WERI-Rb-1 (cell line): ENCODE measurements around the gene MROH8.
"Not testable (repeated sequence)": the region's sequence is repeated elsewhere in the genome, so short reads cannot be mapped to it uniquely, and the experiment has no call there.

ENCODE experiments used
- DNase-seq: peaks from one replicate; pipeline ENCODE4 v3.0.0-alpha.2; 2020
- H3K27ac ChIP-seq: fragments of 250-450 bp; sonication (Bioruptor Pico); 2 replicates; pipeline ENCODE4 v1.5.1; 2020; ENCODE audit warnings: mild to moderate bottlenecking, moderate library complexity
- H3K27me3 ChIP-seq: fragments of 250-450 bp; sonication (Bioruptor Pico); 2 replicates; pipeline ENCODE4 v1.5.1; 2021; ENCODE audit warnings: mild to moderate bottlenecking, low read depth, moderate library complexity; ENCODE audit not compliant: insufficient read depth, severe bottlenecking
- H3K36me3 ChIP-seq: fragments of 250-450 bp; sonication (Bioruptor Pico); 2 replicates; pipeline ENCODE4 v1.5.1; 2020; ENCODE audit warnings: mild to moderate bottlenecking, moderate library complexity
- H3K4me3 ChIP-seq: 2 replicates; pipeline ENCODE4 v1.5.1; 2011; ENCODE audit warnings: low read depth, mild to moderate bottlenecking, control low read depth, low read length
- H3K9me3 ChIP-seq: fragments of 250-450 bp; sonication (Bioruptor Pico); 2 replicates; pipeline ENCODE4 v1.5.1; 2021; ENCODE audit warnings: mild to moderate bottlenecking, moderate library complexity; ENCODE audit not compliant: severe bottlenecking
- CTCF ChIP-seq: IDR thresholded peaks from 2 replicates; pipeline ENCODE4 v1.5.1; 2011; ENCODE audit warnings: low read depth, mild to moderate bottlenecking, control low read depth, inconsistent platforms, low read length

Gene MROH8

DNA sequence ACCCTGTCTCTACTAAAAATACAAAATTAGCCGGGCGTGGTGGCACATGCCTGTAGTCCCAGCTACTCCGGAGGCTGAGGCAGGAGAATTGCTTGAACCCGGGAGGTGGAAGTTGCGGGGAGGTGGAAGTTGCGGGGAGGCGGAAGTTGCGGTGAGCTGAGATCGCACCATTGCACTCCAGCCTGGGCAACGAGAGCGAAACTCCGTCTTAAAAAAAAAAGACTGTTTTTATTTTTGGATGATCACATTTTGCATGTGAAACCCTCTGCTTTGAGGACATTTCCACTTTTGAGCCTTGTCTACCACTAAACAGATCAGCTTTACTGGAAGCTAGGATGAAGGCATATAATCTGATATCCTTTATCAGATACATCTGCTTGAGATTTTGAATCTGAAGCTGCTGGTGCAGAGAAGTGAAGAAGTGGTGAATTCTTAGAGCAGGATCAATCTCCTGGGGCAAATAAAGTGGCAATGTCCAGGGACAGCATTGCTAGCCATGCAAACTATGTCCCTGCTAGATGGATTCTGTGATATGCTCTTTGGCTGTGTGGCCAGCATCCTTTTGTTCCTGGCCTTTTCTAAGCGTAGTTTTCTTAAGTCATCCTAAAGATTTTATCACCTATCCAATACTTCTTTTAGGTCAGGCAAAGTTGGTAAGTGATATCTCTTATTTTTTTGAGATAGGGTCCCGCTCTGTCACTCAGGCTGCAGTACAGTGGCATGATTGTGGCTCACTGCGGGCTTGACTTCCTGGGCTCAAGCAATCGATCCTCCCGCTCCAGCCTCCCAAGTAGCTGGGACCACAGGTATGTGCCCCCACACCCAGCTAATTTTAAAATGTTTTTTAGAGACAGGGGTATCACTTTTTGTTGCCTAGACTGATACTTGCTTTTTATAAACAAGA is 106.8 kb downstream of the MROH8 start:
- TF ChIP-seq CTCF, result no peak
- H3K4me3 ChIP-seq, result no peak overlapping the region
- H3K27me3 ChIP-seq, result no peaks in the 10 kb centered on the region
- no peaks in the 10 kb centered on the region for H3K9me3 ChIP-seq
- H3K36me3 ChIP-seq, result peaks cover 36% of the 10 kb centered on the region
- H3K27ac ChIP-seq, result no peak overlapping the region
- DNase-seq, result no peak

DNA sequence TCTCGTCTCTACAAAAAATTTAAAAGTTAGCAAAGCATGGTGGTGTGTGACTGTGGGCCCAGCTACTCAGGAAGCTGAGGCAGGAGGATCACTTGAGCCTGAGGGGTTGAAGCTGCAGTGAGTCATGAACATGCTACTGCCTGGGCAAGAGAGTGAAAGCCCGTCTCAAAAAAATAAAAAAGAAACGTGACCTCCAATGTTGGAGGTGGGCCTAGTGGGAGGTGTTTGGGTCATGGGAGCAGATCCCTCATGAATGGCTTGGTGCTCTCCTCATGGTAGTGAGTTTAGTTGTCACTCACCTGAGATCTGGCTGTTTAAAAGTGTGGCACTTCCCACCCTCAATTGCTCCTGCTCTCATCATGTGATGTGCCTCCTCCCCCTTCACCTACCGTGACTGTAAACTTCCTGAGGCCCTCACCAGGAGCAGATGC is 107.9 kb downstream of the MROH8 start:
- peaks cover 35% of the 10 kb centered on the region for H3K36me3 ChIP-seq
- H3K27me3 ChIP-seq, result no peaks in the 10 kb centered on the region
- no peaks in the 10 kb centered on the region for H3K9me3 ChIP-seq
- no peak for DNase-seq
- no peak for TF ChIP-seq CTCF
- H3K4me3 ChIP-seq, result no peak overlapping the region
- no peak overlapping the region for H3K27ac ChIP-seq

GRCh38 chr20:37069563-37069962 is 109.8 kb downstream of the MROH8 start:
- H3K9me3 ChIP-seq, H3K4me3 ChIP-seq, H3K27me3 ChIP-seq, H3K27ac ChIP-seq, DNase-seq: not testable (repeated sequence)
- H3K36me3 ChIP-seq, result peaks cover 36% of the 10 kb centered on the region

DNA sequence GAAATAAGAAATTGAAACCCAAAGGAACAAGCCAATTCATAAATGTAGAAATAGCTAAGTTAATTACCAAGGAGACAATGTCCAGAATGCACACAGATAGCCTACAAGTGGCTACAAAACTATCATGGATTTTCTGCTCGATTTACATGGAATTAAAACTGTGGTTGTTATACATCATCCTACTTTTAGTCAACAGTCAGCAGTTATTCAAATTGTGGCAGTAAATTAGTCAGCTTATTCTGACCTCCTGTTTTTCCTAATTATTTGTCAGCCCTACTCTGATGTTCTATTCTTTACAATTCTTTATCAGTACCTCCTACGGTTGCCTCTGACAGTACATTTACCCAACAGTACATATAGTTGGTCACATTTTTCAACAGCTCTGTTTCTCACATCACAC is 113.2 kb downstream of the MROH8 start:
- no peaks in the 10 kb centered on the region for H3K9me3 ChIP-seq
- no peak for DNase-seq
- no peak overlapping the region for H3K27ac ChIP-seq
- peaks cover 44% of the 10 kb centered on the region for H3K36me3 ChIP-seq
- H3K4me3 ChIP-seq, result no peak overlapping the region
- no peaks in the 10 kb centered on the region for H3K27me3 ChIP-seq
- no peak for TF ChIP-seq CTCF

DNA sequence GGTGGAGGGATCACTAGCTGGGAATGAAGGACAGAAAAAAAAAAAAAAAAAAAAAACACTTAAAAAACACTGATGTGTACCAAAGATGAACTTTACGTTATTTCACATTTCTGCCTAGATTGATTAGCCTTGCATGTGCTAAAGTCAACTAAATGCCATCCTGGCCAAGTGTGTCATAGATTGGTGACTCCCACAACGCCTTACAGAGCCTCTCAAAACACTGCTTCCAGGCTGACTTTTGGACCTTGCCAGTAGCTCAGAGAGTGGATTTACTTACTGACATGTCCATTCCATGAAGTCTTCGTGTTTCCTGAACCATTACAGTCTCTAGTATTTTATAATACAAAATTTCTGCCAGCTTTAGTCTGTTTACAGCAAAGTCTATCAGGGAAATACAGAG is 124.1 kb downstream of the MROH8 start:
- TF ChIP-seq CTCF, result no peak

DNA sequence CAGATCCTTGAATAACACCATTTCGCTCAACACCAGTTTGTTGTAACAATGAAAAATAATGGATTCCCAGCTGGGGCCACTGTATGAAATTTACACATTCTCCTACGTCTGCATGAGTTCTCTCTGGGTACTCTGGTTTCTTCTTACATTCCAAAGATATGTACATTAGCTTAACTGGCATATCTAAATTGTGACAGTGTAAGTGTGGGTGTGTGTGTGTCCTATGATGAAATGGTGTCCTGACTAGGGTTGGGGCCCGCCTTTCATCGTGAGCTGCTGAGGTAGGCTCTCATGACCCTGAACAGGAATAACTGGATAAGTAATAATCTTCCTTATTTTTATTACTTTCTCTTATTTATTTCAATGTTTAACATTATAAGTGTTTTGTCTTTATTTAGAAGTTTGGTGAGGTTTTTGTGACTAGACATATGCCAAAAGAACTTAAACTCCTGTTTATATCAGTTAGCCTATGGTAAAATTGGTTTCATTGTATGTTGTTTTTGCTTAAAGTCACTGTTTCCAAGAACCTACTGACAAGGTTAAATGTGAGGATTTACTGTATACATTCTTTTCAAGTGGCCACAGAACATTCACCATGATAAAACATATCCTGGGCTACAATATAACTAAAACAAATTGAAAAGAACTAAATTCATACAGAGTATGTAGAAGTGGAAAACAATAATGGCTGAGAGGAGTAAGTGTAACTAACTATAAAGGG is 126.0 kb downstream of the MROH8 start:
- no peak for DNase-seq
- peaks cover 72% of the 10 kb centered on the region for H3K36me3 ChIP-seq
- H3K9me3 ChIP-seq, result no peaks in the 10 kb centered on the region
- no peak overlapping the region for H3K4me3 ChIP-seq
- H3K27ac ChIP-seq, result no peak overlapping the region
- H3K27me3 ChIP-seq, result no peaks in the 10 kb centered on the region
- TF ChIP-seq CTCF, result no peak

More for the DNA sequence above, 124.1 kb downstream of the MROH8 start:
- Histone ChIP-seq H3K27me3 (no peaks in the 10 kb centered on the region), H3K36me3 (peaks cover 82% of the 10 kb centered on the region), H3K4me3 (no peak overlapping the region), H3K27ac (no peak overlapping the region), H3K9me3 (no peaks in the 10 kb centered on the region)
- no peak for DNase-seq
